Measurements from ENCODE around the gene NDUFS6. TPM values are rescaled to one million over a fixed set of nuclear protein-coding genes. Genes with fewer than 3 reads are reported as not detected.

The NDUFS6 gene
- polyA plus RNA-seq, 6 donors from 2014 or later: 39.0 to 60.6 (median 47.3) TPM

- no peak for DNase-seq
- no peak overlapping the region for H3K27ac Mint-ChIP-seq
- no peaks in the 10 kb centered on the region for H3K36me3 Mint-ChIP-seq
- H3K4me1 Mint-ChIP-seq: peaks cover 0 to 2% (median 0%) of the 10 kb centered on the region in 3 donors
- H3K9me3 Mint-ChIP-seq: peaks cover 0 to 2% (median 0%) of the 10 kb centered on the region in 7 donors
- ATAC-seq (ENCODE audit: low read depth in 2 of 2): no peak
- peaks cover 9 to 46% (median 38%) of the 10 kb centered on the region in 3 donors for H3K27me3 Mint-ChIP-seq
- H3K4me3 Mint-ChIP-seq: no peak overlapping the region
Observed at GRCh38 chr5:1769017-1769640, 32.1 kb upstream of the NDUFS6 start.

GRCh38 chr5:1769752-1770442 is 31.3 kb upstream of the NDUFS6 start:
- Mint-ChIP-seq H3K27me3 (peaks cover 9 to 39% (median 30%) of the 10 kb centered on the region in 3 donors), H3K9me3 (peaks cover 0 to 2% (median 0%) of the 10 kb centered on the region in 7 donors), H3K4me3 (no peak overlapping the region), H3K27ac (no peak overlapping the region), H3K4me1 (peaks cover 0 to 2% (median 0%) of the 10 kb centered on the region in 3 donors), H3K36me3 (no peaks in the 10 kb centered on the region)
- ATAC-seq (ENCODE audit: low read depth in 2 of 2): no peak
- no peak for DNase-seq

- Mint-ChIP-seq H3K4me3 (no peak overlapping the region), H3K4me1 (no peaks in the 10 kb centered on the region)
Observed at GRCh38 chr5:1770443-1770802, 30.8 kb upstream of the NDUFS6 start.

GRCh38 chr5:1771149-1772065 is 29.8 kb upstream of the NDUFS6 start:
- Mint-ChIP-seq H3K9me3 (peaks cover 0 to 5% (median 0%) of the 10 kb centered on the region in 7 donors), H3K36me3 (no peaks in the 10 kb centered on the region), H3K27ac (no peak overlapping the region), H3K27me3 (peaks cover 9 to 36% (median 28%) of the 10 kb centered on the region in 3 donors), H3K4me1 (no peaks in the 10 kb centered on the region), H3K4me3 (no peak overlapping the region)
- ATAC-seq (ENCODE audit: low read depth in 2 of 2): no peak
- no peak for DNase-seq

More at GRCh38 chr5:1770443-1770802, 30.8 kb upstream of the NDUFS6 start:
- Mint-ChIP-seq H3K27me3 (peaks cover 9 to 36% (median 28%) of the 10 kb centered on the region in 3 donors), H3K9me3 (peaks cover 0 to 2% (median 0%) of the 10 kb centered on the region in 7 donors), H3K27ac (no peak overlapping the region), H3K36me3 (no peaks in the 10 kb centered on the region)
- ATAC-seq (ENCODE audit: low read depth in 2 of 2) (no peak), DNase-seq (no peak)

- Mint-ChIP-seq H3K4me3 (no peak overlapping the region), H3K4me1 (no peaks in the 10 kb centered on the region), H3K27me3 (peaks cover 9 to 43% (median 34%) of the 10 kb centered on the region in 3 donors), H3K27ac (no peak overlapping the region), H3K9me3 (peaks cover 0 to 5% (median 0%) of the 10 kb centered on the region in 7 donors), H3K36me3 (no peaks in the 10 kb centered on the region)
- DNase-seq: no peak
- ATAC-seq (ENCODE audit: low read depth in 2 of 2): no peak
Observed at GRCh38 chr5:1772634-1773033, 28.6 kb upstream of the NDUFS6 start.

- H3K27me3 Mint-ChIP-seq: peaks cover 8 to 47% (median 42%) of the 10 kb centered on the region in 3 donors
- no peak overlapping the region for H3K4me3 Mint-ChIP-seq
- no peak overlapping the region for H3K27ac Mint-ChIP-seq
Observed at GRCh38 chr5:1776831-1777230, 24.4 kb upstream of the NDUFS6 start.

GRCh38 chr5:1777281-1778137 is 23.7 kb upstream of the NDUFS6 start:
- H3K9me3 Mint-ChIP-seq: peaks cover 0 to 5% (median 0%) of the 10 kb centered on the region in 7 donors
- no peaks in the 10 kb centered on the region for H3K36me3 Mint-ChIP-seq
- H3K4me3 Mint-ChIP-seq: no peak overlapping the region
- H3K27me3 Mint-ChIP-seq: peaks cover 11 to 47% (median 44%) of the 10 kb centered on the region in 3 donors
- ATAC-seq (ENCODE audit: low read depth in 2 of 2) (no peak), DNase-seq (no peak)
- no peak overlapping the region for H3K27ac Mint-ChIP-seq
- peaks cover 0 to 4% (median 3%) of the 10 kb centered on the region in 3 donors for H3K4me1 Mint-ChIP-seq

More at GRCh38 chr5:1776831-1777230, 24.4 kb upstream of the NDUFS6 start:
- DNase-seq (no peak), ATAC-seq (ENCODE audit: low read depth in 2 of 2) (no peak)
- Mint-ChIP-seq H3K4me1 (no peaks in the 10 kb centered on the region), H3K9me3 (peaks cover 0 to 5% (median 0%) of the 10 kb centered on the region in 7 donors), H3K36me3 (no peaks in the 10 kb centered on the region)

- Mint-ChIP-seq H3K9me3 (peaks cover 0 to 5% (median 0%) of the 10 kb centered on the region in 7 donors), H3K4me3 (no peak overlapping the region), H3K27ac (no peak overlapping the region), H3K36me3 (no peaks in the 10 kb centered on the region), H3K4me1 (peaks cover 8 to 12% (median 8%) of the 10 kb centered on the region in 3 donors), H3K27me3 (peaks cover 9 to 48% (median 42%) of the 10 kb centered on the region in 3 donors)
- ATAC-seq (ENCODE audit: low read depth in 2 of 2): no peak
- no peak for DNase-seq
Observed at GRCh38 chr5:1778138-1779020, 22.8 kb upstream of the NDUFS6 start.

GRCh38 chr5:1779021-1779680 is 22.1 kb upstream of the NDUFS6 start:
- DNase-seq (no peak), ATAC-seq (ENCODE audit: low read depth in 2 of 2) (no peak)
- Mint-ChIP-seq H3K4me1 (peaks cover 8 to 13% (median 8%) of the 10 kb centered on the region in 3 donors), H3K4me3 (no peak overlapping the region), H3K36me3 (no peaks in the 10 kb centered on the region), H3K9me3 (peaks cover 0 to 5% (median 0%) of the 10 kb centered on the region in 7 donors), H3K27ac (no peak overlapping the region), H3K27me3 (peaks cover 10 to 51% (median 41%) of the 10 kb centered on the region in 3 donors)

- no peak overlapping the region for H3K4me3 Mint-ChIP-seq
- H3K4me1 Mint-ChIP-seq: peaks cover 8 to 13% (median 8%) of the 10 kb centered on the region in 3 donors
- no peaks in the 10 kb centered on the region for H3K36me3 Mint-ChIP-seq
- DNase-seq (no peak), ATAC-seq (ENCODE audit: low read depth in 2 of 2) (no peak)
- H3K27ac Mint-ChIP-seq: no peak overlapping the region
- H3K27me3 Mint-ChIP-seq: peaks cover 15 to 56% (median 50%) of the 10 kb centered on the region in 3 donors
- peaks cover 0 to 5% (median 0%) of the 10 kb centered on the region in 7 donors for H3K9me3 Mint-ChIP-seq
Observed at GRCh38 chr5:1779782-1780613, 21.2 kb upstream of the NDUFS6 start.

- Mint-ChIP-seq H3K9me3 (peaks cover 0 to 1% (median 0%) of the 10 kb centered on the region in 7 donors), H3K4me3 (no peak overlapping the region), H3K27ac (peak overlapping the region in 1 of 6 donors; percentile 62), H3K4me1 (peaks cover 8 to 13% (median 8%) of the 10 kb centered on the region in 3 donors), H3K27me3 (peaks cover 15 to 59% (median 53%) of the 10 kb centered on the region in 3 donors), H3K36me3 (no peaks in the 10 kb centered on the region)
- DNase-seq: no peak
- ATAC-seq (ENCODE audit: low read depth in 2 of 2): no peak
Observed at GRCh38 chr5:1780614-1780930, 20.6 kb upstream of the NDUFS6 start.

All from naive B cell (primary cell).